HFFc6 (cell line): ENCODE measurements around the gene ME2. TPM values are rescaled to one million over a fixed set of nuclear protein-coding genes. Genes with fewer than 3 reads are reported as not detected.

Source experiments
- DNase-seq: peaks from one replicate; pipeline ENCODE4 v3.0.0-alpha.2; 2018
- H3K27ac Mint-ChIP-seq: 2 replicates; pipeline ENCODE4 v1.8.0; 2020; ENCODE audit warnings: mild to moderate bottlenecking, mixed read lengths
- H3K27me3 Mint-ChIP-seq: 2 replicates; pipeline ENCODE4 v1.8.0; 2021; ENCODE audit warnings: mild to moderate bottlenecking, moderate library complexity, mixed read lengths; ENCODE audit not compliant: insufficient read depth
- H3K36me3 Mint-ChIP-seq: 2 replicates; pipeline ENCODE4 v1.8.0; 2021; ENCODE audit warnings: low read depth, mixed read lengths
- H3K4me1 Mint-ChIP-seq: 2 replicates; pipeline ENCODE4 v1.8.0; 2020; ENCODE audit warnings: low read depth, mixed read lengths
- H3K4me3 Mint-ChIP-seq: 2 replicates; pipeline ENCODE4 v1.8.0; 2020; ENCODE audit warnings: mild to moderate bottlenecking, moderate library complexity, mixed read lengths
- H3K9me3 Mint-ChIP-seq: 2 replicates; pipeline ENCODE4 v1.8.0; 2020; ENCODE audit warnings: mild to moderate bottlenecking, mixed read lengths
- CTCF ChIP-seq: fragments of 200-600 bp; sonication (generic); IDR thresholded peaks from 2 replicates; pipeline ENCODE4 v1.5.0; 2021; ENCODE audit warnings: antibody characterized with exemption, mild to moderate bottlenecking
- total RNA-seq, 6 experiments: library from RNA; stranded (reverse); fragmentation: NEBNext Ultra II Directional; extraction: Animal tissue kit (Norgen Biotek cat#: 25700); gene quantifications; 2 replicates in 1 of 6; 3 replicates in 5 of 6; pipeline ENCODE4 v1.2.3, GENCODE V29; 2021

The ME2 gene
- total RNA-seq, 6 experiments from 2014 or later = 34.6 to 43.4 (median 38.7) TPM

DNA sequence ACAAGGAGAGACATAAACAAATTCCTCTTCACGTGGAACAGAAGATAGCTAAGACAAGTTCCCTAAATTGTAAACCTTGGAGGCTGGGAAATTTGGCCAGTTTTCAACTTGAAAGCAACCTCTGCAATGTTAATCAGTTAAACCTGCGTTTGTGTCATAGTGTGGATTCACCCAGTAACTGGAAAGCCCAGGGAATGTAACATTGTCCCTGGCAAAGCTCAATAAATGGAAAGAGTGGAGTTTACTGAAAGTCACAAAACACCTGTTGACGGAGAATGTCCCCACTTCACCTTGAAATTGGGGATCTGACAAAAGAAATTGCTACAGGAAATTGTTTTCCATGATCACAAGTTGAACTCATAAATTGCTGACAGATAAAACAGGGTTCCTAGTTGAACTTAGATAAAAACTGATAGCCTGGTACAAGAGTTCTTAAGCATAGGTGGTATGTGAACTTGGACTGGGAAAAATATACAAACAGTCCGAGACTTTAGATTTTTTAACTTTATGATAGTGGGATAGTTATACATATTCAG lies 15.0 kb upstream of the ME2 start:
- H3K9me3 Mint-ChIP-seq = no peaks in the 10 kb centered on the region
- no peak overlapping the region for H3K4me3 Mint-ChIP-seq
- H3K27me3 Mint-ChIP-seq = peaks cover 2% of the 10 kb centered on the region
- H3K27ac Mint-ChIP-seq = no peak overlapping the region
- TF ChIP-seq CTCF = no peak
- no peaks in the 10 kb centered on the region for H3K36me3 Mint-ChIP-seq
- H3K4me1 Mint-ChIP-seq = peaks cover 14% of the 10 kb centered on the region
- DNase-seq = no peak

DNA sequence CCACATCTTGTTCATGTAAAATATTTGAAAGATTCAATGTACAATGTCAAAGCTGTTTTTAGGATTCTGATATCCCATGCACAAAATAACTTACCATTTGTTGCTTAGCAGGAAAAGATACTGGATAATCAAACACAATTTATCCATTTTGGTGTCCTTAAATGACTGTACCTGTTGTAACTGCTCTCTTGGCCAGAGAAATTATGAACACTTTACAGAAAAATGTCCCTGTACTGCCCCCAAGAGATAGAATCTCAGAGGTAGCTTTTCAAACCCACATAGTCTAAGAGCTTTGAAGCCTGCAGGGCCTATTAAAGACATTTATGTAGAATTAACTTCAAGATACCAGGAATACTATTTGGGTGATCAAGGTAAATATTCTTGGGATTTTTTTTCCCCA lies 12.2 kb upstream of the ME2 start:
- Mint-ChIP-seq H3K4me1 (peaks cover 26% of the 10 kb centered on the region), H3K27ac (no peak overlapping the region), H3K9me3 (no peaks in the 10 kb centered on the region), H3K36me3 (no peaks in the 10 kb centered on the region), H3K27me3 (no peaks in the 10 kb centered on the region; the same call in none of the 2 replicates), H3K4me3 (no peak overlapping the region)
- peak; percentile 50 for TF ChIP-seq CTCF
- DNase-seq = peak; percentile 14

GRCh38 chr18:50869150-50869549 lies 9.8 kb upstream of the ME2 start:
- peaks cover 30% of the 10 kb centered on the region for H3K4me1 Mint-ChIP-seq
- peaks cover 9% of the 10 kb centered on the region for H3K27me3 Mint-ChIP-seq
- H3K36me3 Mint-ChIP-seq = no peaks in the 10 kb centered on the region
- no peak overlapping the region for H3K27ac Mint-ChIP-seq
- no peak overlapping the region for H3K4me3 Mint-ChIP-seq
- no peaks in the 10 kb centered on the region for H3K9me3 Mint-ChIP-seq
- no peak for DNase-seq
- TF ChIP-seq CTCF = no peak

- Mint-ChIP-seq H3K36me3 (no peaks in the 10 kb centered on the region), H3K27ac (peak overlapping the region; percentile 65), H3K9me3 (no peaks in the 10 kb centered on the region), H3K4me1 (peaks cover 30% of the 10 kb centered on the region), H3K27me3 (peaks cover 12% of the 10 kb centered on the region), H3K4me3 (no peak overlapping the region)
- peak; percentile 80 for DNase-seq
- TF ChIP-seq CTCF = no peak
Measured at GRCh38 chr18:50870138-50870845, 8.6 kb upstream of the ME2 start.

DNA sequence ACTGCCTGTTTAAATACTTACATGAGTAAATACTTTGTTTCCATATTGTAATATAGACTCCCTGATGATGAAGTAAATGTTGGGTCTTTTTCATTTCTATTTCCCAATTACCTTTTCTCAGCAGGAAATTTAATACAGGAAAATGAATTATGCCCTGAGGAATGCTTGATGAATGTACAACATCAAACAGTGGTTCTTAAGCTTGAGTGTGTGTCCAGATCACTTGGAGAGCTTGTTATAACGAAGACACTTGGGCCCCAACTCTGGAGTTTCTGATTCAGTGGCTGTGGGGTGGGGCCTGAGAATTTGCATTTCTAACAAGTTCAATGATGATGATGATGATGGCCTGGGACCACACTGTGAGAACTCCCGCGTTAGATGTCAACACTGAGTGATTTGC lies 7.1 kb upstream of the ME2 start:
- no peaks in the 10 kb centered on the region for H3K9me3 Mint-ChIP-seq
- H3K4me1 Mint-ChIP-seq = peaks cover 30% of the 10 kb centered on the region
- no peak overlapping the region for H3K27ac Mint-ChIP-seq
- no peak for DNase-seq
- TF ChIP-seq CTCF = no peak
- H3K4me3 Mint-ChIP-seq = no peak overlapping the region
- no peaks in the 10 kb centered on the region for H3K36me3 Mint-ChIP-seq
- peaks cover 15% of the 10 kb centered on the region for H3K27me3 Mint-ChIP-seq
